Keratinocyte (primary cell): ENCODE data around the gene DENND1A. TPM values are rescaled to one million over a fixed set of nuclear protein-coding genes. Genes with fewer than 3 reads are reported as not detected.

Experiments
- DNase-seq: peaks from one replicate; pipeline ENCODE4 v3.0.0-alpha.2; 2011; ENCODE audit warnings: low read depth, missing footprints, low spot score
- FAIRE-seq: peaks from 2 replicates; lab custom pipeline; 2011; peaks lifted over from hg19 to GRCh38; lab: Jason Lieb, UNC
- H2AFZ ChIP-seq: 2 replicates; pipeline ENCODE4 v1.6.0; 2012; ENCODE audit warnings: low read length, control low read depth, inconsistent platforms; ENCODE audit not compliant: control insufficient read depth
- H3K27ac ChIP-seq: 2 replicates; pipeline ENCODE4 v1.5.1; 2011; ENCODE audit warnings: low read length; ENCODE audit not compliant: control insufficient read depth, insufficient read depth
- H3K27me3 ChIP-seq: 3 replicates; pipeline ENCODE4 v1.6.0; 2011; ENCODE audit warnings: low read length; ENCODE audit not compliant: control insufficient read depth, insufficient read depth; ENCODE audit errors: extremely low read depth
- H3K36me3 ChIP-seq, 2 experiments: 2 replicates in 1 of 2; 3 replicates in 1 of 2; pipeline ENCODE4 v1.5.1; 2011; ENCODE audit warnings: low read length in 2 of 2, mild to moderate bottlenecking in 1 of 2; ENCODE audit not compliant: control insufficient read depth in 2 of 2, insufficient read depth in 2 of 2; ENCODE audit errors: extremely low read depth in 1 of 2
- H3K4me1 ChIP-seq: 3 replicates; pipeline ENCODE4 v1.5.1; 2011; ENCODE audit warnings: low read length; ENCODE audit not compliant: control insufficient read depth, insufficient read depth; ENCODE audit errors: extremely low read depth
- H3K4me2 ChIP-seq: 3 replicates; pipeline ENCODE4 v1.6.0; 2011; ENCODE audit warnings: low read depth, low read length; ENCODE audit not compliant: control insufficient read depth, insufficient read depth; ENCODE audit errors: extremely low read depth
- H3K4me3 ChIP-seq, 3 experiments: fragments of 200-600 bp in 1 of 3; sonication (generic) in 1 of 3; 2 replicates in 2 of 3; 3 replicates in 1 of 3; pipeline ENCODE4 v1.5.1; 2011 to 2016; ENCODE audit warnings: low read length in 3 of 3, mild to moderate bottlenecking in 3 of 3, control low read depth in 2 of 3, inconsistent platforms in 1 of 3, low read depth in 1 of 3, mixed read lengths in 1 of 3, mixed run types in 1 of 3, moderate library complexity in 1 of 3; ENCODE audit not compliant: control insufficient read depth in 2 of 3, insufficient read depth in 2 of 3; ENCODE audit errors: extremely low read depth in 1 of 3
- H3K79me2 ChIP-seq: 2 replicates; pipeline ENCODE4 v1.6.0; 2012; ENCODE audit warnings: low read length; ENCODE audit not compliant: control insufficient read depth, insufficient read depth
- H3K9ac ChIP-seq: 3 replicates; pipeline ENCODE4 v1.6.0; 2011; ENCODE audit warnings: low read length; ENCODE audit not compliant: control insufficient read depth, insufficient read depth; ENCODE audit errors: extremely low read depth
- H3K9me1 ChIP-seq: 3 replicates; pipeline ENCODE4 v1.6.0; 2011; ENCODE audit warnings: low read length; ENCODE audit not compliant: control insufficient read depth, insufficient read depth; ENCODE audit errors: extremely low read depth
- H3K9me3 ChIP-seq: 2 replicates; pipeline ENCODE4 v1.5.1; 2012; ENCODE audit warnings: low read depth, low read length; ENCODE audit not compliant: control insufficient read depth
- H4K20me1 ChIP-seq: 3 replicates; pipeline ENCODE4 v1.6.0; 2011; ENCODE audit warnings: low read length; ENCODE audit not compliant: control insufficient read depth, insufficient read depth; ENCODE audit errors: extremely low read depth
- CTCF ChIP-seq, 3 experiments: IDR thresholded peaks in 1 of 3; conservative IDR thresholded peaks in 1 of 3; optimal IDR thresholded peaks in 1 of 3; 2 replicates in 2 of 3; 3 replicates in 1 of 3; pipeline versions ENCODE3 to v1.5.1; 2011; ENCODE audit warnings: low read length in 3 of 3, mild to moderate bottlenecking in 3 of 3, moderate library complexity in 2 of 3, control low read depth in 1 of 3, inconsistent platforms in 1 of 3; ENCODE audit not compliant: insufficient read depth in 2 of 3; ENCODE audit errors: extremely low read depth in 1 of 3
- EZH2 ChIP-seq: IDR thresholded peaks from one replicate; pipeline ENCODE4 v1.6.1; 2012; ENCODE audit warnings: inconsistent platforms, mild to moderate bottlenecking, low read length, moderate library complexity
- dilution Hi-C: fragments of 300-500 bp; cut with MboI; formaldehyde crosslinking; loops from one replicate; pipeline ENCODE4 v1.7.0; 2020; ENCODE audit warnings: low sequenced_read_pairs; ENCODE audit not compliant: extremely low pct_ligation_motif_present
- polyA plus RNA-seq, 5 experiments: library from polyadenylated mRNA; depleted of rRNA in 3 of 5; stranded (reverse) in 3 of 5; stranded (forward) in 1 of 5; unstranded in 1 of 5; fragments of >200 nt; gene quantifications; 1 replicate in 1 of 5; 2 replicates in 3 of 5; 3 replicates in 1 of 5; pipeline versions ENCODE4 v1.2.1 to v1.2.3, GENCODE V29; 2011 to 2012; ENCODE audit warnings: missing spikeins in 2 of 5, low read depth in 1 of 5, low replicate concordance in 1 of 5

DENND1A gene
- polyA plus RNA-seq, 1 donor (not counting 4 experiments of a cell fraction or from before 2014, with no cell fraction given) = 13.0 TPM

DNA sequence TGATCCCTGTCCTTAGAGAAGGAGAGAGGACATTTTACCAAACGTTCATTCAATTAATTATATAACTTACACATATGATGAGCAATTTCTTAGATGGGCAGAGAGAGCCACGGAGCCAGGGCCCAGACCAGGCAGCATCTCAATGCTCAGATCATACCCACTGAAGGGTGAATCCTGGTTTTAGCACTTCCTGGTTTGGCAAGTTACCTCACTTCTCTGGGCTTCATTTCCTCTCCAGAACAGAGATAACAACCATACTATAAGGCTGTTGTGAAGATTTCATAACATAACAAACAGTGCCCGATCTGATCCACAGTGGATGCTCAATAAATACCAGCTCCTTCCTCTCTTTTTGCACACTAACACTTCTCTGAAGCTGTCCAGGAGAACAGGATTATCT, 271.1 kb downstream of the DENND1A start:
- Histone ChIP-seq H3K9ac (no peak overlapping the region), H2AFZ (no peak overlapping the region), H3K79me2 (no peaks in the 10 kb centered on the region), H3K27me3 (no peaks in the 10 kb centered on the region), H3K27ac (no peak overlapping the region), H3K4me1 (no peaks in the 10 kb centered on the region), H3K36me3 (peaks cover 0 to 3% of the 10 kb centered on the region in 2 experiments), H3K9me3 (no peaks in the 10 kb centered on the region), H3K4me3 (no peak overlapping the region), H4K20me1 (no peaks in the 10 kb centered on the region), H3K4me2 (no peak overlapping the region), H3K9me1 (peaks cover 2% of the 10 kb centered on the region)
- no peak for DNase-seq
- no peak for FAIRE-seq
- dilution Hi-C loops = no loop called here
- TF ChIP-seq CTCF (optimal IDR thresholded peaks at IDR 0.05 in 1 of 3, IDR thresholded peaks at IDR 0.05 in 1 of 3, conservative IDR thresholded peaks at IDR 0.05 in 1 of 3; ENCODE audit: extremely low read depth in 1 of 3, insufficient read depth in 2 of 3, low read length in 3 of 3) (no peak), EZH2 (no peak)

GRCh38 chr9:123657941-123658340, 272.0 kb downstream of the DENND1A start:
- H3K36me3 ChIP-seq = peaks cover 0 to 3% of the 10 kb centered on the region in 2 experiments

More at GRCh38 chr9:123657941-123658340, 272.0 kb downstream of the DENND1A start:
- H3K4me3 ChIP-seq = no peak overlapping the region
- no peak for FAIRE-seq
- TF ChIP-seq CTCF (optimal IDR thresholded peaks at IDR 0.05 in 1 of 3, IDR thresholded peaks at IDR 0.05 in 1 of 3, conservative IDR thresholded peaks at IDR 0.05 in 1 of 3; ENCODE audit: extremely low read depth in 1 of 3, insufficient read depth in 2 of 3, low read length in 3 of 3) (no peak), EZH2 (no peak)
- H3K9me3 ChIP-seq = no peaks in the 10 kb centered on the region
- no peaks in the 10 kb centered on the region for H3K27me3 ChIP-seq
- H3K79me2 ChIP-seq = no peaks in the 10 kb centered on the region
- no peak overlapping the region for H3K27ac ChIP-seq
- H3K9ac ChIP-seq = no peak overlapping the region
- H4K20me1 ChIP-seq = no peaks in the 10 kb centered on the region
- no peak for DNase-seq
- H3K4me2 ChIP-seq = no peak overlapping the region
- H2AFZ ChIP-seq = no peak overlapping the region
- no peaks in the 10 kb centered on the region for H3K4me1 ChIP-seq
- dilution Hi-C loops = no loop called here
- peaks cover 2% of the 10 kb centered on the region for H3K9me1 ChIP-seq
